C4-2B (cell line): ENCODE data around the gene RNF8.
A peak's percentile ranks its signal among the peaks of the same experiment; 100 is the strongest.
"Not testable (repeated sequence)": the region's sequence is repeated elsewhere in the genome, so short reads cannot be mapped to it uniquely, and the experiment has no call there.

Source experiments
- H3K27ac ChIP-seq: fragments of 450-650 bp; 2 replicates; pipeline ENCODE4 v1.5.1; 2017
- CTCF ChIP-seq: fragments of 450-650 bp; conservative IDR thresholded peaks from 2 replicates; pipeline ENCODE4 v1.5.1; 2017; ENCODE audit warnings: mild to moderate bottlenecking
- ZFX ChIP-seq: fragments of 450-650 bp; IDR thresholded peaks from 2 replicates; pipeline ENCODE4 v1.6.1; 2017

Gene RNF8

GRCh38 chr6:37353761-37354525 lies at the start of gene RNF8:
Gene RNF8, plus strand, starts transcription at chr6:37353983. Its CDS starts 182 bp downstream, at chr6:37354165.
- no peak for TF ChIP-seq CTCF
- no peak for TF ChIP-seq ZFX
- H3K27ac ChIP-seq = peak within 1 kb of the TSS; percentile 62

- TF ChIP-seq ZFX (no peak), CTCF (no peak)
- H3K27ac ChIP-seq = no peak overlapping the region
Observed at GRCh38 chr6:37304766-37305165, 49.0 kb upstream of the RNF8 start.

GRCh38 chr6:37305841-37306425 lies 47.9 kb upstream of the RNF8 start:
- TF ChIP-seq ZFX = no peak
- H3K27ac ChIP-seq = no peak overlapping the region

GRCh38 chr6:37306624-37307222 lies 47.1 kb upstream of the RNF8 start:
- no peak overlapping the region for H3K27ac ChIP-seq
- TF ChIP-seq ZFX (no peak), CTCF (no peak)

GRCh38 chr6:37307484-37307883 lies 46.3 kb upstream of the RNF8 start:
- not testable (repeated sequence) for H3K27ac ChIP-seq

- H3K27ac ChIP-seq = peak overlapping the region; percentile 35; the same call in 1 of the 2 replicates
- TF ChIP-seq CTCF (no peak), ZFX (no peak)
Observed at GRCh38 chr6:37308069-37308815, 45.5 kb upstream of the RNF8 start.

- TF ChIP-seq ZFX (no peak), CTCF (no peak)
- H3K27ac ChIP-seq = no peak overlapping the region
Observed at GRCh38 chr6:37309046-37309445, 44.7 kb upstream of the RNF8 start.

- TF ChIP-seq ZFX = no peak
- no peak overlapping the region for H3K27ac ChIP-seq
Observed at GRCh38 chr6:37309692-37310091, 44.1 kb upstream of the RNF8 start.
